ENCODE measurements around the gene GRIK5.

GRIK5 gene

DNA sequence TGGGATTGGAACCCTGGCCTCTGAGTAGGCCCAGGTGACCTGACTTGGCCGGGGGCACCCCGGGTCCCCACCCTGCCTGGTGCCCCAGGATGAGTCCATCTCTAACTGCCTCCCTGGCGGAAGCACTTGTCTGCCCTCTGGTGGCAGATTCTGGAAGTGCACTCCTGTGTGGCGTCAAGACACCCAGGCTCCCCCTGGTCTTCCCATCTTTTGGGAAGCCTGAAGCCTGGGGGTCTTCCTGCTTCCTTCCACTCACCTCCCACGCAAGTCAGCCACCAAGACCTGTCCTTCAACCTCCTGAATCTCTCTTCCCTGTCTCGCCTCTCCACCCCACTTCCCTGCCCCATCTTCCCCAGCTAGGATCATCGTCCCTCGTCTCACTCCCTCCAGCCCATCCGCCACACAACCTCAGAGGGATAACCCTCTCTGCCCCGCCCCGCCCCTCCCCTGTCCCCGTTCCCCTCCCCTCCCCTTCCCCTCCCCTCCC lies 118.3 kb downstream of the GRIK5 start (continued):
- TF ChIP-seq, protein P1, sequence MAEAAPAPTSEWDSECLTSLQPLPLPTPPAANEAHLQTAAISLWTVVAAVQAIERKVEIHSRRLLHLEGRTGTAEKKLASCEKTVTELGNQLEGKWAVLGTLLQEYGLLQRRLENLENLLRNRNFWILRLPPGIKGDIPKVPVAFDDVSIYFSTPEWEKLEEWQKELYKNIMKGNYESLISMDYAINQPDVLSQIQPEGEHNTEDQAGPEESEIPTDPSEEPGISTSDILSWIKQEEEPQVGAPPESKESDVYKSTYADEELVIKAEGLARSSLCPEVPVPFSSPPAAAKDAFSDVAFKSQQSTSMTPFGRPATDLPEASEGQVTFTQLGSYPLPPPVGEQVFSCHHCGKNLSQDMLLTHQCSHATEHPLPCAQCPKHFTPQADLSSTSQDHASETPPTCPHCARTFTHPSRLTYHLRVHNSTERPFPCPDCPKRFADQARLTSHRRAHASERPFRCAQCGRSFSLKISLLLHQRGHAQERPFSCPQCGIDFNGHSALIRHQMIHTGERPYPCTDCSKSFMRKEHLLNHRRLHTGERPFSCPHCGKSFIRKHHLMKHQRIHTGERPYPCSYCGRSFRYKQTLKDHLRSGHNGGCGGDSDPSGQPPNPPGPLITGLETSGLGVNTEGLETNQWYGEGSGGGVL (tag by site-specific recombination; IDR thresholded peaks at IDR 0.05) = peak; percentile 78
- TF ChIP-seq, protein P2, sequence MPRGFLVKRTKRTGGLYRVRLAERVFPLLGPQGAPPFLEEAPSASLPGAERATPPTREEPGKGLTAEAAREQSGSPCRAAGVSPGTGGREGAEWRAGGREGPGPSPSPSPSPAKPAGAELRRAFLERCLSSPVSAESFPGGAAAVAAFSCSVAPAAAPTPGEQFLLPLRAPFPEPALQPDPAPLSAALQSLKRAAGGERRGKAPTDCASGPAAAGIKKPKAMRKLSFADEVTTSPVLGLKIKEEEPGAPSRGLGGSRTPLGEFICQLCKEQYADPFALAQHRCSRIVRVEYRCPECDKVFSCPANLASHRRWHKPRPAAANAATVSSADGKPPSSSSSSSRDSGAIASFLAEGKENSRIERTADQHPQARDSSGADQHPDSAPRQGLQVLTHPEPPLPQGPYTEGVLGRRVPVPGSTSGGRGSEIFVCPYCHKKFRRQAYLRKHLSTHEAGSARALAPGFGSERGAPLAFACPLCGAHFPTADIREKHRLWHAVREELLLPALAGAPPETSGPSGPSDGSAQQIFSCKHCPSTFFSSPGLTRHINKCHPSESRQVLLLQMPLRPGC (tag by site-specific recombination; IDR thresholded peaks at IDR 0.05) = no peak
- no peak for TF ChIP-seq HOXC10 (CRISPR knock-in tag; IDR thresholded peaks at IDR 0.05)
- peak; percentile 83 for TF ChIP-seq GLIS2 (tag by site-specific recombination; IDR thresholded peaks at IDR 0.05)
- TF ChIP-seq GFI1B (tag by site-specific recombination; IDR thresholded peaks at IDR 0.05) = peak; percentile 53; the same call in 1 of the 2 replicates
- TF ChIP-seq ZNF335 (tag by site-specific recombination; conservative IDR thresholded peaks at IDR 0.05) = 0 out of 2 replicates have a peak, but pooled peaks have one; percentile 23
- no peak for TF ChIP-seq KLF10 (tag by site-specific recombination; IDR thresholded peaks at IDR 0.05)
- no peak for TF ChIP-seq ZNF302 (tag by site-specific recombination; IDR thresholded peaks at IDR 0.05; ENCODE audit: low read depth)
- TF ChIP-seq ZNF354C (tag by site-specific recombination; IDR thresholded peaks at IDR 0.05; ENCODE audit: borderline replicate concordance, low read depth) = no peak
- no peak for TF ChIP-seq ZNF791 (tag by site-specific recombination; IDR thresholded peaks at IDR 0.05)
- TF ChIP-seq ZNF843 (tag by site-specific recombination; IDR thresholded peaks at IDR 0.05) = no peak
- TF ChIP-seq SCRT1 (tag by site-specific recombination; IDR thresholded peaks at IDR 0.05; ENCODE audit: borderline replicate concordance) = no peak
- no peak for TF ChIP-seq YY1 (tag by site-specific recombination; IDR thresholded peaks at IDR 0.05)
- no peak for TF ChIP-seq ZNF211 (tag by site-specific recombination; IDR thresholded peaks at IDR 0.05; ENCODE audit: low read depth)
- no peak for TF ChIP-seq ZNF223 (tag by site-specific recombination; IDR thresholded peaks at IDR 0.05)
- no peak for TF ChIP-seq ZNF48 (tag by site-specific recombination; IDR thresholded peaks at IDR 0.05)
- no peak for TF ChIP-seq ZNF19 (tag by site-specific recombination; IDR thresholded peaks at IDR 0.05; ENCODE audit: low read depth)
- TF ChIP-seq, protein P3, sequence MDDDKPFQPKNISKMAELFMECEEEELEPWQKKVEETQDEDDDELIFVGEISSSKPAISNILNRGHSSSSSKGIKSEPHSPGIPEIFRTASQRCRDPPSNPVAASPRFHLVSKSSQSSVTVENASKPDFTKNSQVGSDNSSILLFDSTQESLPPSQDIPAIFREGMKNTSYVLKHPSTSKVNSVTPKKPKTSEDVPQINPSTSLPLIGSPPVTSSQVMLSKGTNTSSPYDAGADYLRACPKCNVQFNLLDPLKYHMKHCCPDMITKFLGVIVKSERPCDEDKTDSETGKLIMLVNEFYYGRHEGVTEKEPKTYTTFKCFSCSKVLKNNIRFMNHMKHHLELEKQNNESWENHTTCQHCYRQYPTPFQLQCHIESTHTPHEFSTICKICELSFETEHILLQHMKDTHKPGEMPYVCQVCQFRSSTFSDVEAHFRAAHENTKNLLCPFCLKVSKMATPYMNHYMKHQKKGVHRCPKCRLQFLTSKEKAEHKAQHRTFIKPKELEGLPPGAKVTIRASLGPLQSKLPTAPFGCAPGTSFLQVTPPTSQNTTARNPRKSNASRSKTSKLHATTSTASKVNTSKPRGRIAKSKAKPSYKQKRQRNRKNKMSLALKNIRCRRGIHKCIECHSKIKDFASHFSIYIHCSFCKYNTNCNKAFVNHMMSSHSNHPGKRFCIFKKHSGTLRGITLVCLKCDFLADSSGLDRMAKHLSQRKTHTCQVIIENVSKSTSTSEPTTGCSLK (tag by site-specific recombination; IDR thresholded peaks at IDR 0.05) = no peak
- TF ChIP-seq SCRT2 (tag by site-specific recombination; IDR thresholded peaks at IDR 0.05) = no peak
- TF ChIP-seq, protein P4, sequence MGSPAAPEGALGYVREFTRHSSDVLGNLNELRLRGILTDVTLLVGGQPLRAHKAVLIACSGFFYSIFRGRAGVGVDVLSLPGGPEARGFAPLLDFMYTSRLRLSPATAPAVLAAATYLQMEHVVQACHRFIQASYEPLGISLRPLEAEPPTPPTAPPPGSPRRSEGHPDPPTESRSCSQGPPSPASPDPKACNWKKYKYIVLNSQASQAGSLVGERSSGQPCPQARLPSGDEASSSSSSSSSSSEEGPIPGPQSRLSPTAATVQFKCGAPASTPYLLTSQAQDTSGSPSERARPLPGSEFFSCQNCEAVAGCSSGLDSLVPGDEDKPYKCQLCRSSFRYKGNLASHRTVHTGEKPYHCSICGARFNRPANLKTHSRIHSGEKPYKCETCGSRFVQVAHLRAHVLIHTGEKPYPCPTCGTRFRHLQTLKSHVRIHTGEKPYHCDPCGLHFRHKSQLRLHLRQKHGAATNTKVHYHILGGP (tag by site-specific recombination; IDR thresholded peaks at IDR 0.05) = no peak
- no peak for TF ChIP-seq ZFP3 (tag by site-specific recombination; IDR thresholded peaks at IDR 0.05; ENCODE audit: low read depth)
- TF ChIP-seq ZNF114 (tag by site-specific recombination; IDR thresholded peaks at IDR 0.05) = no peak
- TF ChIP-seq PRDM1 (tag by site-specific recombination; IDR thresholded peaks at IDR 0.05) = no peak
- TF ChIP-seq, protein P5, sequence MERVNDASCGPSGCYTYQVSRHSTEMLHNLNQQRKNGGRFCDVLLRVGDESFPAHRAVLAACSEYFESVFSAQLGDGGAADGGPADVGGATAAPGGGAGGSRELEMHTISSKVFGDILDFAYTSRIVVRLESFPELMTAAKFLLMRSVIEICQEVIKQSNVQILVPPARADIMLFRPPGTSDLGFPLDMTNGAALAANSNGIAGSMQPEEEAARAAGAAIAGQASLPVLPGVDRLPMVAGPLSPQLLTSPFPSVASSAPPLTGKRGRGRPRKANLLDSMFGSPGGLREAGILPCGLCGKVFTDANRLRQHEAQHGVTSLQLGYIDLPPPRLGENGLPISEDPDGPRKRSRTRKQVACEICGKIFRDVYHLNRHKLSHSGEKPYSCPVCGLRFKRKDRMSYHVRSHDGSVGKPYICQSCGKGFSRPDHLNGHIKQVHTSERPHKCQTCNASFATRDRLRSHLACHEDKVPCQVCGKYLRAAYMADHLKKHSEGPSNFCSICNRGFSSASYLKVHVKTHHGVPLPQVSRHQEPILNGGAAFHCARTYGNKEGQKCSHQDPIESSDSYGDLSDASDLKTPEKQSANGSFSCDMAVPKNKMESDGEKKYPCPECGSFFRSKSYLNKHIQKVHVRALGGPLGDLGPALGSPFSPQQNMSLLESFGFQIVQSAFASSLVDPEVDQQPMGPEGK (tag by site-specific recombination; IDR thresholded peaks at IDR 0.05) = peak; percentile 70
- TF ChIP-seq ZNF311 (tag by site-specific recombination; IDR thresholded peaks at IDR 0.05; ENCODE audit: borderline replicate concordance) = no peak
- TF ChIP-seq ZNF202 (tag by site-specific recombination; IDR thresholded peaks at IDR 0.05; ENCODE audit: borderline replicate concordance) = no peak
- no peak for TF ChIP-seq BCL11A (tag by site-specific recombination; IDR thresholded peaks at IDR 0.05; ENCODE audit: low read depth)
- no peak for TF ChIP-seq ZNF423 (tag by site-specific recombination; IDR thresholded peaks at IDR 0.05)
- TF ChIP-seq ZNF792 (tag by site-specific recombination; IDR thresholded peaks at IDR 0.05) = no peak
- no peak for TF ChIP-seq TRIM28 (IDR thresholded peaks at IDR 0.05; ENCODE audit: borderline replicate concordance, low read length)
- no peak for TF ChIP-seq HOXA7 (CRISPR knock-in tag; IDR thresholded peaks at IDR 0.05; ENCODE audit: borderline replicate concordance)
- no peak for TF ChIP-seq GLI2 (tag by site-specific recombination; IDR thresholded peaks at IDR 0.05; ENCODE audit: borderline replicate concordance, low read depth)
- no peak for TF ChIP-seq ZSCAN23 (tag by site-specific recombination; IDR thresholded peaks at IDR 0.05)
- TF ChIP-seq ZSCAN30 (tag by site-specific recombination; IDR thresholded peaks at IDR 0.05) = 0 out of 2 replicates have a peak, but pooled peaks have one; percentile 66
